ENCODE measurements around the gene CIAO3.

Gene CIAO3

GRCh38 chr16:764184-764750, 23.5 kb upstream of the CIAO3 start:
- TF ChIP-seq EZH2 (optimal IDR thresholded peaks at IDR 0.05; ENCODE audit: low read depth, low read length) (no peak), CTCF (IDR thresholded peaks at IDR 0.05; ENCODE audit: low read length) (no peak), EZH2phosphoT487 (IDR thresholded peaks at IDR 0.05; ENCODE audit: low read length) (no peak)
- H3K79me2 ChIP-seq (ENCODE audit: low read length), result no peaks in the 10 kb centered on the region
- no peak overlapping the region for H3K9ac ChIP-seq (ENCODE audit: low read length)
- H4K20me1 ChIP-seq (ENCODE audit: insufficient read depth, low read length), result no peaks in the 10 kb centered on the region
- no peaks in the 10 kb centered on the region for H3K36me3 ChIP-seq (replicated peaks; ENCODE audit: insufficient read depth, low read length)
- no peaks in the 10 kb centered on the region for H3K9me3 ChIP-seq (replicated peaks; ENCODE audit: insufficient read depth, low read length)
- no peaks in the 10 kb centered on the region for H3F3A ChIP-seq (ENCODE audit: insufficient read depth, low read length)
- no peak overlapping the region for H3K4me3 ChIP-seq (ENCODE audit: low read length)
- H3K4me2 ChIP-seq (ENCODE audit: low read depth, low read length), result no peak overlapping the region
- no peaks in the 10 kb centered on the region for H3K9me2 ChIP-seq (replicated peaks; ENCODE audit: insufficient read depth, low read length)
- no peak overlapping the region for H3K27ac ChIP-seq (ENCODE audit: low read length)
- no peaks in the 10 kb centered on the region for H3K4me1 ChIP-seq (ENCODE audit: low read length)
- peaks cover 43% of the 10 kb centered on the region for H3K27me3 ChIP-seq (replicated peaks; ENCODE audit: insufficient read depth, low read length)
- no peak for DNase-seq
- H2AFZ ChIP-seq (ENCODE audit: low read length), result no peak overlapping the region

- H3K27me3 ChIP-seq (replicated peaks; ENCODE audit: insufficient read depth, low read length), result peaks cover 49% of the 10 kb centered on the region
- H3F3A ChIP-seq (ENCODE audit: insufficient read depth, low read length), result no peaks in the 10 kb centered on the region
- no peaks in the 10 kb centered on the region for H3K79me2 ChIP-seq (ENCODE audit: low read length)
- H3K9me3 ChIP-seq (replicated peaks; ENCODE audit: insufficient read depth, low read length), result no peaks in the 10 kb centered on the region
- no peak overlapping the region for H3K4me2 ChIP-seq (ENCODE audit: low read depth, low read length)
- no peaks in the 10 kb centered on the region for H3K36me3 ChIP-seq (replicated peaks; ENCODE audit: insufficient read depth, low read length)
- no peak overlapping the region for H2AFZ ChIP-seq (ENCODE audit: low read length)
- no peak for DNase-seq
- H4K20me1 ChIP-seq (ENCODE audit: insufficient read depth, low read length), result no peaks in the 10 kb centered on the region
- H3K4me1 ChIP-seq (ENCODE audit: low read length), result no peaks in the 10 kb centered on the region
- no peak overlapping the region for H3K9ac ChIP-seq (ENCODE audit: low read length)
- TF ChIP-seq CTCF (IDR thresholded peaks at IDR 0.05; ENCODE audit: low read length), result no peak
- no peak for TF ChIP-seq EZH2phosphoT487 (IDR thresholded peaks at IDR 0.05; ENCODE audit: low read length)
- TF ChIP-seq EZH2 (optimal IDR thresholded peaks at IDR 0.05; ENCODE audit: low read depth, low read length), result no peak
- no peaks in the 10 kb centered on the region for H3K9me2 ChIP-seq (replicated peaks; ENCODE audit: insufficient read depth, low read length)
- H3K27ac ChIP-seq (ENCODE audit: low read length), result no peak overlapping the region
- no peak overlapping the region for H3K4me3 ChIP-seq (ENCODE audit: low read length)
These were observed 22.8 kb upstream of the CIAO3 start for GRCh38 chr16:763369-764183.

GRCh38 chr16:762595-763268, 21.9 kb upstream of the CIAO3 start:
- H4K20me1 ChIP-seq (ENCODE audit: insufficient read depth, low read length), result no peaks in the 10 kb centered on the region
- H3K4me2 ChIP-seq (ENCODE audit: low read depth, low read length), result no peak overlapping the region
- no peak overlapping the region for H2AFZ ChIP-seq (ENCODE audit: low read length)
- H3K4me1 ChIP-seq (ENCODE audit: low read length), result no peaks in the 10 kb centered on the region
- H3K4me3 ChIP-seq (ENCODE audit: low read length), result no peak overlapping the region
- peaks cover 54% of the 10 kb centered on the region for H3K27me3 ChIP-seq (replicated peaks; ENCODE audit: insufficient read depth, low read length)
- no peaks in the 10 kb centered on the region for H3F3A ChIP-seq (ENCODE audit: insufficient read depth, low read length)
- no peaks in the 10 kb centered on the region for H3K36me3 ChIP-seq (replicated peaks; ENCODE audit: insufficient read depth, low read length)
- no peak overlapping the region for H3K9ac ChIP-seq (ENCODE audit: low read length)
- no peaks in the 10 kb centered on the region for H3K9me3 ChIP-seq (replicated peaks; ENCODE audit: insufficient read depth, low read length)
- H3K79me2 ChIP-seq (ENCODE audit: low read length), result no peaks in the 10 kb centered on the region
- no peaks in the 10 kb centered on the region for H3K9me2 ChIP-seq (replicated peaks; ENCODE audit: insufficient read depth, low read length)
- no peak for TF ChIP-seq EZH2phosphoT487 (IDR thresholded peaks at IDR 0.05; ENCODE audit: low read length)
- no peak for TF ChIP-seq EZH2 (optimal IDR thresholded peaks at IDR 0.05; ENCODE audit: low read depth, low read length)
- no peak for TF ChIP-seq CTCF (IDR thresholded peaks at IDR 0.05; ENCODE audit: low read length)
- no peak for DNase-seq
- H3K27ac ChIP-seq (ENCODE audit: low read length), result no peak overlapping the region

All from MM.1S (cell line).